ENCODE data around the gene ABLIM2. TPM values are rescaled to one million over a fixed set of nuclear protein-coding genes. Genes with fewer than 3 reads are reported as not detected.

ABLIM2 gene
- polyA plus RNA-seq, 4 donors = 1.1 to 12.7 (median 4.4) TPM

GRCh38 chr4:7939377-7940108, 219.1 kb downstream of the ABLIM2 start, which contains the start of gene AFAP1:
AFAP1 (minus strand) TSS chr4:7939861; CDS start chr4:7872078, 67,783 bp downstream.
- Histone ChIP-seq H3K4me3 (ENCODE audit: low read depth in 1 of 3, low read length in 3 of 3) (peak within 1 kb of the TSS; percentile 75 to 89 (median 85)), H3K27ac (ENCODE audit: low read depth in 1 of 3, low read length in 2 of 3) (peak within 1 kb of the TSS; percentile 77 to 95 (median 93)), H3K9me3 (ENCODE audit: control insufficient read depth in 2 of 2, insufficient read depth in 1 of 2, low read depth in 1 of 2, low read length in 1 of 2) (no peaks in the 10 kb centered on the region), H3K27me3 (ENCODE audit: control insufficient read depth in 3 of 3, insufficient read depth in 3 of 3, low read length in 3 of 3) (no peaks in the 10 kb centered on the region), H3K4me1 (ENCODE audit: control insufficient read depth in 3 of 3, insufficient read depth in 2 of 3, low read depth in 1 of 3, low read length in 2 of 3) (peaks cover 2 to 22% (median 5%) of the 10 kb centered on the region in 3 donors), H3K36me3 (ENCODE audit: control insufficient read depth in 3 of 3, insufficient read depth in 2 of 3, low read depth in 1 of 3, low read length in 3 of 3) (peaks cover 0 to under 1% (median 0%) of the 10 kb centered on the region in 3 donors)
- 1 to 2% (median 1%) methylated on average over 59 to 96 of the region's 96 CpGs for WGBS, 3 donors
- DNase-seq (peak; percentile 90 to 94), FAIRE-seq (no peak)

GRCh38 chr4:7938609-7939376, 219.8 kb downstream of the ABLIM2 start:
- Histone ChIP-seq H3K27me3 (ENCODE audit: control insufficient read depth in 3 of 3, insufficient read depth in 3 of 3, low read length in 3 of 3) (no peaks in the 10 kb centered on the region), H3K27ac (ENCODE audit: low read depth in 1 of 3, low read length in 2 of 3) (peak overlapping the region; percentile 77 to 95 (median 93)), H3K36me3 (ENCODE audit: control insufficient read depth in 3 of 3, insufficient read depth in 2 of 3, low read depth in 1 of 3, low read length in 3 of 3) (peaks cover 0 to 3% (median 0%) of the 10 kb centered on the region in 3 donors), H3K9me3 (ENCODE audit: control insufficient read depth in 2 of 2, insufficient read depth in 1 of 2, low read depth in 1 of 2, low read length in 1 of 2) (no peaks in the 10 kb centered on the region), H3K4me3 (ENCODE audit: low read depth in 1 of 3, low read length in 3 of 3) (peak overlapping the region; percentile 75 to 89 (median 85)), H3K4me1 (ENCODE audit: control insufficient read depth in 3 of 3, insufficient read depth in 2 of 3, low read depth in 1 of 3, low read length in 2 of 3) (peaks cover 2 to 18% (median 3%) of the 10 kb centered on the region in 3 donors)
- DNase-seq (peak; percentile 54 to 74), FAIRE-seq (no peak)
- 2 to 3% (median 3%) methylated on average over 65 to 75 of the region's 75 CpGs for WGBS, 3 donors

GRCh38 chr4:7938266-7938608, 220.4 kb downstream of the ABLIM2 start:
- Histone ChIP-seq H3K4me1 (ENCODE audit: control insufficient read depth in 3 of 3, insufficient read depth in 2 of 3, low read depth in 1 of 3, low read length in 2 of 3) (peaks cover 2 to 18% (median 3%) of the 10 kb centered on the region in 3 donors), H3K27me3 (ENCODE audit: control insufficient read depth in 3 of 3, insufficient read depth in 3 of 3, low read length in 3 of 3) (no peaks in the 10 kb centered on the region), H3K36me3 (ENCODE audit: control insufficient read depth in 3 of 3, insufficient read depth in 2 of 3, low read depth in 1 of 3, low read length in 3 of 3) (peaks cover 0 to 8% (median 0%) of the 10 kb centered on the region in 3 donors), H3K27ac (ENCODE audit: low read depth in 1 of 3, low read length in 2 of 3) (peak overlapping the region; percentile 2 to 77 (median 59)), H3K4me3 (ENCODE audit: low read depth in 1 of 3, low read length in 3 of 3) (peak overlapping the region; percentile 3 to 89 (median 75)), H3K9me3 (ENCODE audit: control insufficient read depth in 2 of 2, insufficient read depth in 1 of 2, low read depth in 1 of 2, low read length in 1 of 2) (no peaks in the 10 kb centered on the region)
- 3 to 8% (median 5%) methylated on average over 6 of the region's 6 CpGs for WGBS, 3 donors
- peak in 1 of 2 donors; percentile 28 for DNase-seq
- no peak for FAIRE-seq

- H3K36me3 ChIP-seq (ENCODE audit: control insufficient read depth in 3 of 3, insufficient read depth in 2 of 3, low read depth in 1 of 3, low read length in 3 of 3) = peaks cover 0 to 8% (median 0%) of the 10 kb centered on the region in 3 donors
- WGBS, 3 donors = 82 to 98% (median 88%) methylated on average over 2 of the region's 2 CpGs
- H3K27ac ChIP-seq (ENCODE audit: low read depth in 1 of 3, low read length in 2 of 3) = no peak overlapping the region
- FAIRE-seq (peak; percentile 68), DNase-seq (no peak)
- H3K9me3 ChIP-seq (ENCODE audit: control insufficient read depth in 2 of 2, insufficient read depth in 1 of 2, low read depth in 1 of 2, low read length in 1 of 2) = no peaks in the 10 kb centered on the region
- H3K4me3 ChIP-seq (ENCODE audit: low read depth in 1 of 3, low read length in 3 of 3) = no peak overlapping the region
- H3K27me3 ChIP-seq (ENCODE audit: control insufficient read depth in 3 of 3, insufficient read depth in 3 of 3, low read length in 3 of 3) = no peaks in the 10 kb centered on the region
- H3K4me1 ChIP-seq (ENCODE audit: control insufficient read depth in 3 of 3, insufficient read depth in 2 of 3, low read depth in 1 of 3, low read length in 2 of 3) = peaks cover 2 to 14% (median 3%) of the 10 kb centered on the region in 3 donors
These were observed 221.6 kb downstream of the ABLIM2 start for GRCh38 chr4:7937006-7937405.

GRCh38 chr4:7933651-7934510, 224.7 kb downstream of the ABLIM2 start:
- H3K36me3 ChIP-seq (ENCODE audit: control insufficient read depth in 3 of 3, insufficient read depth in 2 of 3, low read depth in 1 of 3, low read length in 3 of 3) = peaks cover 0 to 13% (median 0%) of the 10 kb centered on the region in 3 donors
- H3K4me3 ChIP-seq (ENCODE audit: low read depth in 1 of 3, low read length in 3 of 3) = no peak overlapping the region
- H3K27me3 ChIP-seq (ENCODE audit: control insufficient read depth in 3 of 3, insufficient read depth in 3 of 3, low read length in 3 of 3) = no peaks in the 10 kb centered on the region
- WGBS, 3 donors = 67 to 81% (median 75%) methylated on average over 14 of the region's 14 CpGs
- no peak overlapping the region for H3K27ac ChIP-seq (ENCODE audit: low read depth in 1 of 3, low read length in 2 of 3)
- no peaks in the 10 kb centered on the region for H3K9me3 ChIP-seq (ENCODE audit: control insufficient read depth in 2 of 2, insufficient read depth in 1 of 2, low read depth in 1 of 2, low read length in 1 of 2)
- FAIRE-seq (no peak), DNase-seq (no peak)
- H3K4me1 ChIP-seq (ENCODE audit: control insufficient read depth in 3 of 3, insufficient read depth in 2 of 3, low read depth in 1 of 3, low read length in 2 of 3) = peaks cover 0 to 9% (median 5%) of the 10 kb centered on the region in 3 donors

- no peak overlapping the region for H3K27ac ChIP-seq (ENCODE audit: low read depth in 1 of 3, low read length in 2 of 3)
- H3K36me3 ChIP-seq (ENCODE audit: control insufficient read depth in 3 of 3, insufficient read depth in 2 of 3, low read depth in 1 of 3, low read length in 3 of 3) = peaks cover 0 to 17% (median 0%) of the 10 kb centered on the region in 3 donors
- 90 to 96% (median 91%) methylated on average over 1 of the region's 1 CpG for WGBS, 3 donors
- peaks cover 0 to 5% (median 3%) of the 10 kb centered on the region in 3 donors for H3K4me1 ChIP-seq (ENCODE audit: control insufficient read depth in 3 of 3, insufficient read depth in 2 of 3, low read depth in 1 of 3, low read length in 2 of 3)
- no peaks in the 10 kb centered on the region for H3K9me3 ChIP-seq (ENCODE audit: control insufficient read depth in 2 of 2, insufficient read depth in 1 of 2, low read depth in 1 of 2, low read length in 1 of 2)
- FAIRE-seq (no peak), DNase-seq (no peak)
- H3K4me3 ChIP-seq (ENCODE audit: low read depth in 1 of 3, low read length in 3 of 3) = no peak overlapping the region
- no peaks in the 10 kb centered on the region for H3K27me3 ChIP-seq (ENCODE audit: control insufficient read depth in 3 of 3, insufficient read depth in 3 of 3, low read length in 3 of 3)
These were observed 226.3 kb downstream of the ABLIM2 start for GRCh38 chr4:7932287-7932686.

GRCh38 chr4:7929118-7929951, 229.3 kb downstream of the ABLIM2 start:
- WGBS, 3 donors = 6 to 18% (median 11%) methylated on average over 7 of the region's 7 CpGs

More at GRCh38 chr4:7929118-7929951, 229.3 kb downstream of the ABLIM2 start:
- FAIRE-seq = no peak
- Histone ChIP-seq H3K27me3 (ENCODE audit: control insufficient read depth in 3 of 3, insufficient read depth in 3 of 3, low read length in 3 of 3) (no peaks in the 10 kb centered on the region), H3K4me3 (ENCODE audit: low read depth in 1 of 3, low read length in 3 of 3) (no peak overlapping the region), H3K9me3 (ENCODE audit: control insufficient read depth in 2 of 2, insufficient read depth in 1 of 2, low read depth in 1 of 2, low read length in 1 of 2) (peaks cover 0 to 4% of the 10 kb centered on the region in 2 donors), H3K27ac (ENCODE audit: low read depth in 1 of 3, low read length in 2 of 3) (peak overlapping the region in 1 of 3 donors; percentile 43), H3K36me3 (ENCODE audit: control insufficient read depth in 3 of 3, insufficient read depth in 2 of 3, low read depth in 1 of 3, low read length in 3 of 3) (peaks cover 0 to 20% (median 0%) of the 10 kb centered on the region in 3 donors), H3K4me1 (ENCODE audit: control insufficient read depth in 3 of 3, insufficient read depth in 2 of 3, low read depth in 1 of 3, low read length in 2 of 3) (peaks cover 0 to 5% (median 3%) of the 10 kb centered on the region in 3 donors)
- DNase-seq = peak; percentile 52 to 76

Data from small intestine (tissue), 7 donors.